Stimulated activated CD4-positive, alpha-beta T cell treated with anti-CD3 and anti-CD28 coated beads, Interleukin-1b, Interleukin-23, amount 100 ng/mL, for 4 hours (primary cell): Measurements from ENCODE around the gene MAMDC4.
"Not testable (repeated sequence)": the region's sequence is repeated elsewhere in the genome, so short reads cannot be mapped to it uniquely, and the experiment has no call there.

Source experiments
- DNase-seq, 2 donors: peaks; one replicate each; pipeline ENCODE4 v3.0.0-alpha.2; 2020; ENCODE audit warnings: low read depth in 2 of 2

The MAMDC4 gene

GRCh38 chr9:136862849-136863622, 10.9 kb downstream of the MAMDC4 start:
- DNase-seq = no peak

- DNase-seq = no peak
These were observed 11.6 kb downstream of the MAMDC4 start for GRCh38 chr9:136863623-136864273.

- DNase-seq = no peak
These were observed 13.1 kb downstream of the MAMDC4 start for GRCh38 chr9:136865041-136865767.

GRCh38 chr9:136865768-136866103, 13.6 kb downstream of the MAMDC4 start:
- no peak for DNase-seq

GRCh38 chr9:136866898-136867421, 14.8 kb downstream of the MAMDC4 start:
- DNase-seq = not testable (repeated sequence)

- no peak for DNase-seq
These were observed 15.3 kb downstream of the MAMDC4 start for GRCh38 chr9:136867480-136867879.

GRCh38 chr9:136867917-136868316, 15.8 kb downstream of the MAMDC4 start:
- DNase-seq = no peak

- no peak for DNase-seq
These were observed 16.5 kb downstream of the MAMDC4 start for GRCh38 chr9:136868644-136869043.

- DNase-seq = not testable (repeated sequence)
These were observed 17.5 kb downstream of the MAMDC4 start for GRCh38 chr9:136869611-136870010.

- DNase-seq = no peak
These were observed 23.0 kb downstream of the MAMDC4 start for GRCh38 chr9:136875155-136875554.

- no peak for DNase-seq
These were observed 24.3 kb downstream of the MAMDC4 start for GRCh38 chr9:136876476-136876875.

- DNase-seq = no peak
These were observed 28.5 kb downstream of the MAMDC4 start for GRCh38 chr9:136880651-136881050.

- DNase-seq = peak in 1 of 2 donors; percentile 49
These were observed 29.6 kb downstream of the MAMDC4 start for GRCh38 chr9:136881691-136882108.

GRCh38 chr9:136882109-136882946, 30.2 kb downstream of the MAMDC4 start:
- DNase-seq = peak; percentile 84 to 88

GRCh38 chr9:136882947-136883283, 30.8 kb downstream of the MAMDC4 start:
- not testable (repeated sequence) for DNase-seq

GRCh38 chr9:136883670-136884069, 31.5 kb downstream of the MAMDC4 start:
- DNase-seq = not testable (repeated sequence)

- DNase-seq = peak; percentile 94 to 96
These were observed 33.9 kb downstream of the MAMDC4 start, which contains the start of gene TRAF2 for GRCh38 chr9:136885950-136886578. TSS of gene TRAF2 (plus strand) at chr9:136886516. CDS start at chr9:136898741, 12,225 bp downstream.

GRCh38 chr9:136886610-136887597, 34.8 kb downstream of the MAMDC4 start:
- peak in 1 of 2 donors; percentile 39 for DNase-seq

GRCh38 chr9:136888454-136888853, 36.3 kb downstream of the MAMDC4 start:
- DNase-seq = no peak

- DNase-seq = no peak
These were observed 37.7 kb downstream of the MAMDC4 start for GRCh38 chr9:136889858-136890257.
